GM20000 (cell line): ENCODE results near the gene SARDH.

ENCODE experiments used
- DNase-seq: peaks from one replicate; pipeline ENCODE4 v3.0.0; 2012; ENCODE audit warnings: low spot score
- TF ChIP-seq, protein P1 (sequence below): IDR thresholded peaks from 2 replicates; pipeline ENCODE4 v1.5.1; 2012; ENCODE audit warnings: mild to moderate bottlenecking, control low read depth; ENCODE audit errors: extremely low read depth, missing control alignments

SARDH gene

DNA sequence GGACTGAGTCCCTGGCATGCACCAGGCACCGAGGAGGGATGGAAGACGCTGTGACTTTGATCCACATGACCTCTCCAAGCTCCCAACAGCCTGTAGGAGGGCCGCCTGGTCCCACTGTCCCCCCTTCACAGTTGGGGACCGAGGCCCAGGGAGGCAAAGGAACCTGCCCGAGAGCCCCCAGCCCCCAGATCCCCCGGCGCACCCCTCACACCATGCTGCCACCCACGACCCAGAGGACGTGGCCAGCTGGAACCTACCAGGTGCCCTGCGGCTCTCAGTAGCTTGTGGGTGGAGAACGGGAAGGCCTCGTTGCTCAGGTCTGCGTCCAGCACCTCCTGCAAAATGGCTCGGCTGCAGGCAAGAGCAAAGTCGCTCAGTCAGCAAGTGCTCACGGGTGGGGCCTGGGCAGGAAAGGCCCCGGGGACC lies 53.2 kb downstream of the SARDH start:
- TF ChIP-seq, protein P1, sequence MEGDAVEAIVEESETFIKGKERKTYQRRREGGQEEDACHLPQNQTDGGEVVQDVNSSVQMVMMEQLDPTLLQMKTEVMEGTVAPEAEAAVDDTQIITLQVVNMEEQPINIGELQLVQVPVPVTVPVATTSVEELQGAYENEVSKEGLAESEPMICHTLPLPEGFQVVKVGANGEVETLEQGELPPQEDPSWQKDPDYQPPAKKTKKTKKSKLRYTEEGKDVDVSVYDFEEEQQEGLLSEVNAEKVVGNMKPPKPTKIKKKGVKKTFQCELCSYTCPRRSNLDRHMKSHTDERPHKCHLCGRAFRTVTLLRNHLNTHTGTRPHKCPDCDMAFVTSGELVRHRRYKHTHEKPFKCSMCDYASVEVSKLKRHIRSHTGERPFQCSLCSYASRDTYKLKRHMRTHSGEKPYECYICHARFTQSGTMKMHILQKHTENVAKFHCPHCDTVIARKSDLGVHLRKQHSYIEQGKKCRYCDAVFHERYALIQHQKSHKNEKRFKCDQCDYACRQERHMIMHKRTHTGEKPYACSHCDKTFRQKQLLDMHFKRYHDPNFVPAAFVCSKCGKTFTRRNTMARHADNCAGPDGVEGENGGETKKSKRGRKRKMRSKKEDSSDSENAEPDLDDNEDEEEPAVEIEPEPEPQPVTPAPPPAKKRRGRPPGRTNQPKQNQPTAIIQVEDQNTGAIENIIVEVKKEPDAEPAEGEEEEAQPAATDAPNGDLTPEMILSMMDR = no peak
- no peak for DNase-seq

DNA sequence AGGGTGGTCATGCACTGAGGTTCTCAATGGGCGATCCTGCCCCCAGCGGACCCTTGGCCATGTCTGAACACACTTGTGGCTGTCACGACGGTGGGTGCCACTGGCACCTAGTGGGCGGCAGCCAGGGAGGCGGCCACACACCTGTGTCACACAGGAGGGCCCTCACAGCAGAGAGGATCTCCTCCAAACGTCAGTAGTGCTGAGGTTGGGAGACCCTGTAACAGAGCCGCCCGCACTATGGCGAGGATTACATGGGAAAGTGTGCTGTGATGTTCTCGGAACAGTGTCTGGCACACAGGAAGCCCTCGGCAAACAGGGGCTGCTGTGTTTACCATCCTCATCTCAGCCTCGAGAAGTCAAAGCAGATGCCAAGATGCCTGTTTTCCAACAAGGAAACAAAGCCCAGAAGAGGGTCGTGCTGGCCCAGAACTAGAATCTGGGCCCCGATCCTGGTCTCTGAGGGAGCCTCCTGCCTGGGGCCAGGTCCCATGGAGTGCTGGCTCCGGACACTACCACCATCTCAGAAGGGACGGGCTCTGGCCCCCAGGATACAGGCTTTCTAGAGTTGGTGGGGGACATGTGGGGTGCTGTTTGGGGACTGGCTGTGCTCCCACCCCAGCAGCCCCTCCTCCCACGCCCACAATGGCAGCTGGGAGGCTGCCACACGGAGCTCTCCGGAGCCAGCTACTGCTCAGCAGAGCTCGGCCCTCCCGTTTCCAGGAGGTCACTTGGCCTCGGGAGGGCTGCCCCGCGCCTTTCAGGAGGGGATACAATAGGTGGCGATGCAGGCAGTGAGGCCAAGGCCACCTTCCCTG lies 53.8 kb downstream of the SARDH start:
- DNase-seq = no peak
- TF ChIP-seq, protein P1 = no peak

DNA sequence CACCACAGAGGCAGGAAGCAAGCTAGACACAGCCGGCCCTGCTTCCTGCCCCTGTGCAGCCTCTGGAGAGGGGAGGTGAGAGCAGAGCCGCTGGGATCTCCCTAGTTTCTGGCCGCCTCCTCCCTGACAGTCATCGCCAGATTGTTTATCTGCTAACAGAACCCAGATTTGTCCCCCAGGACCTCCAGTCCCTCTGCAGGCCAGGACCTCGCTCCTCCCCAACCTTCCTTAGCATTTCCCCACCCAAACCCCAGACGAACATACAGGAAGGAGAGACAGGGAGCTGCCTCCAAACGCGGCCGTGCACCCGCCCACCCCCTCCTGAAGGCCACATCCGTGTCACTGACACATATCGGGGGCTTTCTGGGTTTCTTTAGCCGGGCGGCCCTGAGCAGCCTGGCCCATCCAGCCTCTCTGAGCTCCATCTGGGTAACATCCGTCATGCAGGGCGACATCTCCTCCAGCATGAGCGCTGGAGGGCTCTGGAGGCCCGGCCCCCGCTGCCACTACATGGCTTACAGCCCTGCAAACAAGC lies 54.5 kb downstream of the SARDH start:
- peak; percentile 64 for DNase-seq
- TF ChIP-seq, protein P1 = no peak

DNA sequence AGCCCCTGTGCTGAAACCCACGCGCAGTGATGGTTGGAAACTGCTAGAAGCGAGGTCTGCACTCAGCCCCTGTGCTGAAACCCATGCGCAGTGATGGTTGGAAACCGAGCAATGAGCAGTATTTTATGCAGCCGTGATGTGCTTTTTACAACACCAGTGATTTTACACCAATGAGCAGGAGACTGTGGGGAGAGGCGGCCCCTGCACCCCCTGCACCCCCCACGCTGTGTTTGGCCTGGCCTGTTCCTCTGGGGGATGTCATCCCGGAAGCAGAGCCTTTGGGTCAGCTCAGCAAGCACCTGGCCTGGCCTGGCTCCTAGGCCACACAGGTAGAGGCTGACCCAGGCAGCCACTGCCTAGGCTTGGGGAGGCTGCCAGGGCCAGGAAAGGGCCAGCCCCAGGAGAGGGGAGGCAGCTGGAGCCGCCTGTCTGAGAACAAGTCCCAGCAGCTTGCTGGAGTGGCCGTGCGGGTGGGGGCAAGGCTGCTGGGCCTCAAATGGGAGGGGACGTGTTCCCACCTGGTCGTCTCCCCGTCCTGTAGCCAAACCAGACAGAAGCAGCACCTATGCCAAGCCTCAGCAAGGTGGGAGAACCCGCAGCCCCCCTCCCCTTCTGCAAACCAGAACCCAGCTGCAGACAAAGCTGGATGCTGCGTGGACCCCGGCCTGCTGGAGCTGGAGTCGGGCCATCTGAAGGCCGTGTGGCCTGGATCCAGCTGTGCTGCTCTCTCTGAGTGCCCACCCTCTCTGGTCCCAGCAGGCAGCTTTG lies 55.1 kb downstream of the SARDH start:
- no peak for DNase-seq
- TF ChIP-seq, protein P1 = no peak

DNA sequence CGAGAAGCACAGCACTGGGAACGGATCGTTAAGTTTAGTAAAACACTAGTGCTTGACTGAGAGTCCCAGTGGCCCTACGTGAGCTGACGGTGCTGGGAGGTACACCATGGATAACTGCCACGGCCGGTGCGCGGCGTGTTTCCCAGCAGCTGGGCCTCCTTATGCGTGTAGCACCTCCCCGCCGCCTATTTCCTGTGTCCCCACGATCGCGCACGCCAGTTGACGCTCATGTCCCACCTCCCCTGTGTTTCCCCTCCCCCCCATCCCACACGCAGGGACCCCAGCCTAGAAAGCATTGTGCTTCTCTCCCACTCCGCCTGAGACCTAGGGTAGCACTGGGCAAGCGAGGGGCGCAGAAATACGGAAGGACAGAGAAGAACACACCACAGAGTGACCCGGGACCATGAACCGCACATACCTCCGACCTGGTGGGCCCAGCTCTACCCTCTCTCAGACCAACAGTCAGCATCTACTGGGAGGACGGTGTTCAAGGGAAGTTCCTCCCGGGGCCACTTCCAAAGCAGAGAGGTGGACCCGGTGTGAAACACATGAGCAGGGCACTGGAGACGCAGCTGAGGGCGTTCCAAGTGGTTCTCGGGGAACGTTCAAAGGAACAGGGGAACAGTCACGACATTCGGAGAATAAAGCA lies 56.4 kb downstream of the SARDH start:
- TF ChIP-seq, protein P1 = no peak
- DNase-seq = no peak

DNA sequence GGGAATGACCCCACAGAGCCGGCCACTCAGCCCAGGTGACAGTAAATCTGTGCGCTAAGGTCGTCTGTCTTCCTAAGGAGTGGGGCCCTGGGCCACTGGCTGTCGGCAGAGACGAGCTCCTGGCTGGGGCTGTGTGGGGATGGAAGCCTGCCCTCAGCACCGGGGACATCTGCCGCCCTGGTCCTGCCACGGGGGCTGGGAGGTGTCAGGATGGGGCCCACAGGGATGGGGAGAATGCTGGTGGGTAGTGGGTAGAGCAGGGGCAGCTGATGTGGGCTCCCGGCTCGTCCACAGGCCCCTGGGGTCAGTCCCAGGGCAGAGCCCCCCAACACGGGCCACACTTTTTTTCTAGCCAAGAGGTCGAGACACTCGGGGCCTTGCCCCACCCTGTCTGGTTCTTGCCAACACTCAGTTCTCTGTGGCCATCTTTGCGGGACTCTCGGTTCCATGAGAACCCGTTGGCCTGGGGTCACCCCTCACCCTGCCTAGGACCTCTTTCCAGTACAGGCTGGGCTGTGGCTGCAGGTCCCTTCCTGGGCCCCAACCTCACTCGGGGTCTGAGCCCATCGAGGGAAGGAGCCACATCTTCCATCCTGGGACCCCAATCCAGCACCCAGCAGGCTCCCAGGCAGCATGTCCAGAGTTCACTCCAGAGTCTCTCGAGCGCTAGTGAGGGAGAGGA lies 57.0 kb downstream of the SARDH start:
- TF ChIP-seq, protein P1 = no peak
- no peak for DNase-seq
